ENCODE measurements around the gene ARL6IP4.

The ARL6IP4 gene

GRCh38 chr12:122997343-122998250 is 17.1 kb downstream of the ARL6IP4 start:
- FAIRE-seq (no peak), DNase-seq (ENCODE audit: insufficient read length, low spot score) (no peak)
- TF ChIP-seq CTCF (IDR thresholded peaks at IDR 0.05; ENCODE audit: insufficient read depth, missing control alignments): no peak

GRCh38 chr12:122998316-122998715 is 17.8 kb downstream of the ARL6IP4 start:
- DNase-seq (ENCODE audit: insufficient read length, low spot score) (no peak), FAIRE-seq (no peak)
- no peak for TF ChIP-seq CTCF (IDR thresholded peaks at IDR 0.05; ENCODE audit: insufficient read depth, missing control alignments)

- FAIRE-seq: no peak
- TF ChIP-seq CTCF (IDR thresholded peaks at IDR 0.05; ENCODE audit: insufficient read depth, missing control alignments): no peak
Measured at GRCh38 chr12:122999196-122999946, 18.9 kb downstream of the ARL6IP4 start.

GRCh38 chr12:122999986-123000420 is 19.5 kb downstream of the ARL6IP4 start:
- TF ChIP-seq CTCF (IDR thresholded peaks at IDR 0.05; ENCODE audit: insufficient read depth, missing control alignments): no peak
- no peak for DNase-seq (ENCODE audit: insufficient read length, low spot score)
- FAIRE-seq: no peak

More at GRCh38 chr12:122999196-122999946, 18.9 kb downstream of the ARL6IP4 start:
- DNase-seq (ENCODE audit: insufficient read length, low spot score): no peak

GRCh38 chr12:123000578-123000977 is 20.1 kb downstream of the ARL6IP4 start:
- no peak for FAIRE-seq
- no peak for DNase-seq (ENCODE audit: insufficient read length, low spot score)
- TF ChIP-seq CTCF (IDR thresholded peaks at IDR 0.05; ENCODE audit: insufficient read depth, missing control alignments): no peak

- FAIRE-seq: no peak
- no peak for TF ChIP-seq CTCF (IDR thresholded peaks at IDR 0.05; ENCODE audit: insufficient read depth, missing control alignments)
- DNase-seq (ENCODE audit: insufficient read length, low spot score): no peak
Measured at GRCh38 chr12:123001464-123001863, 21.0 kb downstream of the ARL6IP4 start.
